OCI-M1 (cell line): Measurements from ENCODE around the gene USP31.

Source experiments
- DNase-seq: peaks from one replicate; lab custom pipeline; 2025; lab: John Stamatoyannopoulos, UW

USP31 gene

GRCh38 chr16:23132775-23133463, 16.3 kb downstream of the USP31 start:
- no peak for DNase-seq

GRCh38 chr16:23131931-23132621, 17.2 kb downstream of the USP31 start:
- DNase-seq: peak; percentile 13

- DNase-seq: no peak
These were observed 17.8 kb downstream of the USP31 start for GRCh38 chr16:23131436-23131835.

- no peak for DNase-seq
These were observed 18.2 kb downstream of the USP31 start for GRCh38 chr16:23131036-23131435.

GRCh38 chr16:23129686-23130085, 19.6 kb downstream of the USP31 start:
- no peak for DNase-seq

GRCh38 chr16:23128056-23128455, 21.2 kb downstream of the USP31 start:
- DNase-seq: no peak

- DNase-seq: no peak
These were observed 24.0 kb downstream of the USP31 start for GRCh38 chr16:23125277-23125676.

- DNase-seq: no peak
These were observed 24.9 kb downstream of the USP31 start for GRCh38 chr16:23124315-23124714.

GRCh38 chr16:23122144-23122543, 27.1 kb downstream of the USP31 start:
- DNase-seq: no peak

- no peak for DNase-seq
These were observed 28.2 kb downstream of the USP31 start for GRCh38 chr16:23121024-23121423.

GRCh38 chr16:23120562-23120961, 28.7 kb downstream of the USP31 start:
- no peak for DNase-seq

GRCh38 chr16:23119570-23119969, 29.7 kb downstream of the USP31 start:
- DNase-seq: no peak

- no peak for DNase-seq
These were observed 34.9 kb downstream of the USP31 start for GRCh38 chr16:23114131-23114904.

GRCh38 chr16:23113185-23113584, 36.1 kb downstream of the USP31 start:
- DNase-seq: no peak

GRCh38 chr16:23110257-23110899, 38.9 kb downstream of the USP31 start:
- DNase-seq: no peak

- DNase-seq: no peak
These were observed 41.3 kb downstream of the USP31 start for GRCh38 chr16:23107936-23108335.

GRCh38 chr16:23107117-23107516, 42.1 kb downstream of the USP31 start:
- DNase-seq: no peak

GRCh38 chr16:23105309-23105708, 43.9 kb downstream of the USP31 start:
- no peak for DNase-seq

- no peak for DNase-seq
These were observed 45.0 kb downstream of the USP31 start for GRCh38 chr16:23104032-23104955.

GRCh38 chr16:23103603-23104002, 45.6 kb downstream of the USP31 start:
- no peak for DNase-seq

GRCh38 chr16:23101012-23101550, 48.2 kb downstream of the USP31 start:
- DNase-seq: no peak
